Left cardiac atrium (tissue), 4 donors: ENCODE data around the gene MELK. TPM values are rescaled to one million over a fixed set of nuclear protein-coding genes. Genes with fewer than 3 reads are reported as not detected.
A peak's percentile ranks its signal among the peaks of the same experiment; 100 is the strongest.
"Not testable (repeated sequence)": the region's sequence is repeated elsewhere in the genome, so short reads cannot be mapped to it uniquely, and the experiment has no call there.

Experiments used
- ATAC-seq, 2 donors: fragments of 200-7000 bp; cut with Tn5 transposase; one replicate each; pipeline ENCODE4 v1.9.1; 2020; ENCODE audit warnings: mild to moderate bottlenecking in 2 of 2, moderate library complexity in 2 of 2
- DNase-seq: peaks from one replicate; pipeline ENCODE4 v3.0.0-alpha.2; 2020
- intact Hi-C, 2 donors: fragments of 100-400 bp; cut with DNase I; formaldehyde crosslinking; loops; one replicate each; pipeline versions ENCODE4 v1.14.1 to v1.15.1; 2022 to 2023
- total RNA-seq, 2 donors: library from RNA; stranded (reverse); fragmentation: NEBNext Ultra II Directional; extraction: Animal tissue kit (Norgen Biotek cat#: 25700); gene quantifications; one replicate each; pipeline ENCODE4 v1.2.1, GENCODE V29; 2021
- donor health status: DM: no; HTN: yes; CAD: no.
- donor health status: DM: no; HTN: yes; CAD: no; lungs with severe emphysema.
- donor health status: DM: yes; HTN: yes; CAD: no.
- donor health status: Dilated cardiomyopathy.

Gene MELK
- total RNA-seq, 2 donors from 2014 or later: 0.10 to 1.1 TPM

GRCh38 chr9:36574045-36574444 lies 1.4 kb downstream of the MELK start:
- DNase-seq, ATAC-seq, intact Hi-C loops: not testable (repeated sequence)

- no peak for ATAC-seq
- no peak for DNase-seq
- intact Hi-C loops: no loop called here
These were observed 2.8 kb downstream of the MELK start for GRCh38 chr9:36575411-36575882.

GRCh38 chr9:36576866-36577265 lies 4.2 kb downstream of the MELK start:
- intact Hi-C loops: no loop called here
- no peak for ATAC-seq
- no peak for DNase-seq

- ATAC-seq (no peak), DNase-seq (no peak)
- intact Hi-C loops: no loop called here
These were observed 12.1 kb downstream of the MELK start for GRCh38 chr9:36584620-36585460.

GRCh38 chr9:36590231-36590630 lies 17.5 kb downstream of the MELK start:
- DNase-seq (no peak), ATAC-seq (no peak)
- intact Hi-C loops: no loop called here

- DNase-seq (no peak), ATAC-seq (no peak)
- intact Hi-C loops: no loop called here
These were observed 20.3 kb downstream of the MELK start for GRCh38 chr9:36592801-36593583.

GRCh38 chr9:36594213-36594612 lies 21.5 kb downstream of the MELK start:
- no peak for ATAC-seq
- DNase-seq: no peak
- intact Hi-C loops: no loop called here

GRCh38 chr9:36597412-36598178 lies 24.9 kb downstream of the MELK start:
- peak in 1 of 2 donors; percentile 71 for ATAC-seq
- DNase-seq: no peak
- intact Hi-C loops: no loop called here

GRCh38 chr9:36598273-36598672 lies 25.6 kb downstream of the MELK start:
- DNase-seq (no peak), ATAC-seq (peak in 1 of 2 donors; percentile 75)
- intact Hi-C loops: no loop called here

GRCh38 chr9:36603006-36603405 lies 30.3 kb downstream of the MELK start:
- intact Hi-C loops: no loop called here
- ATAC-seq (no peak), DNase-seq (no peak)

- no peak for ATAC-seq
These were observed 36.6 kb downstream of the MELK start for GRCh38 chr9:36609306-36609705.

GRCh38 chr9:36622121-36622520 lies 49.4 kb downstream of the MELK start:
- intact Hi-C loops: no loop called here
- DNase-seq: no peak

More at GRCh38 chr9:36609306-36609705, 36.6 kb downstream of the MELK start:
- DNase-seq: no peak
- intact Hi-C loops: no loop called here

GRCh38 chr9:36623280-36623679 lies 50.6 kb downstream of the MELK start:
- intact Hi-C loops: no loop called here
- DNase-seq: no peak
- ATAC-seq: peak in 1 of 2 donors; percentile 17

More at GRCh38 chr9:36622121-36622520, 49.4 kb downstream of the MELK start:
- ATAC-seq: no peak

- intact Hi-C loops: no loop called here
- peak; percentile 51 for DNase-seq
These were observed 52.4 kb downstream of the MELK start for GRCh38 chr9:36625006-36625615.

GRCh38 chr9:36632892-36633291 lies 60.2 kb downstream of the MELK start:
- no peak for DNase-seq

More at GRCh38 chr9:36625006-36625615, 52.4 kb downstream of the MELK start:
- peak; percentile 95 to 99 for ATAC-seq

GRCh38 chr9:36637491-36638270 lies 65.0 kb downstream of the MELK start:
- intact Hi-C loops: no loop called here
- DNase-seq: no peak
- ATAC-seq: no peak

More at GRCh38 chr9:36632892-36633291, 60.2 kb downstream of the MELK start:
- intact Hi-C loops: no loop called here
- no peak for ATAC-seq

GRCh38 chr9:36640771-36641381 lies 68.2 kb downstream of the MELK start:
- DNase-seq: no peak
- intact Hi-C loops: no loop called here
- ATAC-seq: no peak

GRCh38 chr9:36642817-36643216 lies 70.1 kb downstream of the MELK start:
- ATAC-seq (no peak), DNase-seq (no peak)
- intact Hi-C loops: no loop called here
